Measurements from ENCODE around the gene WDR17. TPM values are rescaled to one million over a fixed set of nuclear protein-coding genes. Genes with fewer than 3 reads are reported as not detected.

The WDR17 gene
- total RNA-seq, 1 donor from 2014 or later: 0.17 TPM

DNA sequence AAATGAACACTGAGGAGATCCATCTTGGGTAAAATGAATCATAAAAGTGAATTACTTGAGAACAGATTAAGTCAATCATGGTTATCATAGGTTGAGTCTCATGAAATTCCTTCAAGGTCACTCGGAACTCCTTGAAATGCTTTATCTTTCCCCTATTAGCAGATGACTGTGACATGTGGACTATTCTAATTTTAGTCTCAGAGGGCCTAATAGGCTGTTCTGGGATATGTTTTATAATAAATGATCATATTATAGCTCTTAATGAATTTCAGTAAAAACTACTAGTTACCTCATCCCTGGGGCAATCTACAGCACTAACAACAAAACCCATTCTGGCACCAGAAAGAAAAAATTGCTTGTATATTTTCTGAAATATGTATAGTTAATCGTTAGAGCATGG, 85.1 kb downstream of the WDR17 start:
- TF ChIP-seq, protein P1, sequence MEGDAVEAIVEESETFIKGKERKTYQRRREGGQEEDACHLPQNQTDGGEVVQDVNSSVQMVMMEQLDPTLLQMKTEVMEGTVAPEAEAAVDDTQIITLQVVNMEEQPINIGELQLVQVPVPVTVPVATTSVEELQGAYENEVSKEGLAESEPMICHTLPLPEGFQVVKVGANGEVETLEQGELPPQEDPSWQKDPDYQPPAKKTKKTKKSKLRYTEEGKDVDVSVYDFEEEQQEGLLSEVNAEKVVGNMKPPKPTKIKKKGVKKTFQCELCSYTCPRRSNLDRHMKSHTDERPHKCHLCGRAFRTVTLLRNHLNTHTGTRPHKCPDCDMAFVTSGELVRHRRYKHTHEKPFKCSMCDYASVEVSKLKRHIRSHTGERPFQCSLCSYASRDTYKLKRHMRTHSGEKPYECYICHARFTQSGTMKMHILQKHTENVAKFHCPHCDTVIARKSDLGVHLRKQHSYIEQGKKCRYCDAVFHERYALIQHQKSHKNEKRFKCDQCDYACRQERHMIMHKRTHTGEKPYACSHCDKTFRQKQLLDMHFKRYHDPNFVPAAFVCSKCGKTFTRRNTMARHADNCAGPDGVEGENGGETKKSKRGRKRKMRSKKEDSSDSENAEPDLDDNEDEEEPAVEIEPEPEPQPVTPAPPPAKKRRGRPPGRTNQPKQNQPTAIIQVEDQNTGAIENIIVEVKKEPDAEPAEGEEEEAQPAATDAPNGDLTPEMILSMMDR (conservative IDR thresholded peaks at IDR 0.05; ENCODE audit: low read depth, low read length): no peak
- no peak overlapping the region for H3K4me3 ChIP-seq (ENCODE audit: low read depth, low read length)
- no peak for DNase-seq (ENCODE audit: low read depth)

DNA sequence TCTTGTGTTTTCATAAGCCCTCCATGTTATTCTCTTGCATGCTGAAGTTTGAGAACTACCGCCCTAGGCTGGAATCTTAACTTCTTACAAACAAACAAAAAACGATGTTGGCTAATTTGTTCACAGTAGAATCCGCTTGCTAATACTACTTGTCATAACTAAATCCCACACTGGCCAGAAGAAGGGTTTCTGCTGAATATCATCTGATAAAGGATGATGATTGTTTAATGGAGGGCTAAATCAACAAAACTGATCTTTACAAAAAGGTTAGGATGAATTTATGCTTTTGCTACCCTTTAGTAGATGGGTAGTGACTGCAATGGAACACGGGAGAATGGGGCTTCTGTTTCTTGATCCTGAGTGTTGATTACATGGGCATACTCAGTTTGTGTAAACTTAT, 87.5 kb downstream of the WDR17 start:
- H3K4me3 ChIP-seq (ENCODE audit: low read depth, low read length): no peak overlapping the region
- DNase-seq (ENCODE audit: low read depth): no peak
- TF ChIP-seq, protein P1 (conservative IDR thresholded peaks at IDR 0.05; ENCODE audit: low read depth, low read length): no peak

DNA sequence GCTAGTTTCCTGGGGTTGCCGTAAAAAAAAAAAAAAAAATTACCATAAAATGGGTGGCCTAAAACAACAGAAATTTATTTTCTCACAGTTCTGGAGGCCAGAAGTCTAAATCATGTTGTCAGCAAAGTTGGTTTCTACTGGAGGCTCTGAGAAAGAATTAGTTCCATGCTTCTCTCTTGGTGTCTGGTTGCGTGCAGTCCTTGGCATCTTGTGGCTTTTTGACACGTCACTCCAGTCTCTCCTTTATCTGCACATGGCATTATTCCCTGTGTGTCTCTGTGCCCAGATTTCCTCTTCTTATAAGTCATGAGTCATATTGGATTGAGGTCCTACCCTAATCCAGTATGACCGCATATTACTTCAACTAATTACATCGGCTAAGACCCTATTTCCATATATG, 91.0 kb downstream of the WDR17 start:
- TF ChIP-seq, protein P1 (conservative IDR thresholded peaks at IDR 0.05; ENCODE audit: low read depth, low read length): no peak
- no peak for DNase-seq (ENCODE audit: low read depth)
- H3K4me3 ChIP-seq (ENCODE audit: low read depth, low read length): no peak overlapping the region

DNA sequence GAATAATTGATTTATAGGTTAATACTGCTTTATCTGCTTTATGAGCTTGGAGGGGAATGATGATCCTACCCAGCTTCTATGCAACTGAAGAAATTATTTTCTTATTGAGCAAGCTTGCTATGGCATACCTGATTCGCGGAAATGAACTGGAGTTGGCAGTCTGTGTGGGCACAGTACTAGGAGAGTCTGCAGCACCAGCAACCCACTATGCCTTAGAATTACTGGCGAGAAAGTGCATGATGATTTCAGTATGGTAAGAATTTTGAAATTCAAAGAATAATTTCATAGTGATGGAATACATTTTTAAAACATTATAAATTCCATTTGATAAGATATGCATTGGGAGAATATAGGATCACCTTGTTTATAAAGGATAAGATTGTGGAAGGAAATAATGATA, 97.4 kb downstream of the WDR17 start:
- TF ChIP-seq, protein P1 (conservative IDR thresholded peaks at IDR 0.05; ENCODE audit: low read depth, low read length): no peak
- DNase-seq (ENCODE audit: low read depth): no peak
- H3K4me3 ChIP-seq (ENCODE audit: low read depth, low read length): no peak overlapping the region

DNA sequence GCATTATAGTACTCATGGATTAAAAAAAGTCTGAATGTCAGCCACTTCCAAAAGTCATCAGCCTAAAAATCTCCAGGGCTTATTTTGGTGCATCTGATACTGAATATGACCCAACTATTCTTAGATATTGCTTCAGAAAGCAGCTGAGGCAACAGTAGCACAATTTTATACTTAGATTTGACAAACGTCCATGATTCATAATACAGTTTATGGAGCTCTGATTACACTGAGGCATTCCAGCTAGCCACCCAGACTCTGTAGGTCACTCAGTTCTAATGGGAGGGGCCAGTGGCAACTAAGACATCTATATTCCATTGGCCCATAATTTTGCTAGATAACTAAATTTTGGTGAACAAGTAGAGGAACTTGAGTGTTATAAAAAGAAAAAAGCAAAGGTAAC, 119.4 kb downstream of the WDR17 start:
- DNase-seq (ENCODE audit: low read depth): no peak
- TF ChIP-seq, protein P1 (conservative IDR thresholded peaks at IDR 0.05; ENCODE audit: low read depth, low read length): no peak

DNA sequence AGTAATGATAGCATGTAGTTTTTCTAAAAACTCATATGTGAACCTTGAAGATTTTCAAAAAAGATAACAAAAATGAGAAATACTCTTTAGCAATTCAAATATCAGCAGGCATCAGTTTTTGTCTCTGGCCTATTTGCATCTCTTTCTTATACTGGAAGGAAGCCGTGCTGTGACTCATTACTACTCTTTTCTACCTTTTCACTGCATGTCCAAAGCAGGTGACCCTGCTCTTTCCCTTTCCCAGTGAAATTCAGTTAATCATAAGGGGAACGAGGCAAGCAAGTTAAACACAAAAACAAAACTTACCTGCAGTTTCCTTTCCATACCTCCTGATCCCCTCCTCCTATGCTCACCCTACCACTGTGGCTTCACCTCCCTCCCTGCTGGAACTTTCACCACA, 120.4 kb downstream of the WDR17 start:
- no peak for DNase-seq (ENCODE audit: low read depth)
- no peak overlapping the region for H3K4me3 ChIP-seq (ENCODE audit: low read depth, low read length)
- TF ChIP-seq, protein P1 (conservative IDR thresholded peaks at IDR 0.05; ENCODE audit: low read depth, low read length): no peak

More for the DNA sequence above, 119.4 kb downstream of the WDR17 start:
- no peak overlapping the region for H3K4me3 ChIP-seq (ENCODE audit: low read depth, low read length)

DNA sequence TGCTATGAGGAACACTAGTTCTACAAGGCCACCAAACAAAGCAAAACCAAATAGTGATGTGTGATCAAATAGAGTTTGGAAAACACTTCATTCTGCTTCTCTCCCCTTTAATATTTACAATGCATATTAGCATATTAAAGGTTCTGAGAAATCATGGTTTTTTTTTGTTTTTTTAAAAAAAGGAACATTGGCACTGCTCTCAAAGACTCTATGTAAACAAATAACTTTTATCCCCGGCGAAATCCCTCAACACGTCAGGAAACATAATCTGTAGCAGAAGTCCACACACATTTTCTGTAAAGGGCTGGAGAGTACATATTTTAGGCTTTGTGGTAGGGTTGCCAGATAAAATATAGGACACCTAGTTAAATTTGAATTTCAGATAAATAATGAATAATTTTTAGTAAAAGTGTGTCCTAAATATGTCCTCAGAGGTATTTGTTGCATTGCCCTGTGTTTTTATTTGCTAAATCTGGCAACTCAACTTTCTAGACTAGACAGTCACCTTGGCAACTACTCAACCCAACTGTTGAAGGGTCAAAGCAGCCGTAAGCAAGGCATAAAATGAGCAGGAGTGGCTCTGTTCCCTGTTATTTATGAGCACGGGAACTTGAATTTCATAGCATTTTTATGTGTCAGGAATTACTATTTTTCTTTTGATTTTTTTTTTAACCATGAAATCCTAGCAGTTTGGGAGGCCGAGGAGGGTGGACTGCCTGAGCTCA, 121.2 kb downstream of the WDR17 start:
- no peak overlapping the region for H3K4me3 ChIP-seq (ENCODE audit: low read depth, low read length)
- TF ChIP-seq, protein P1 (conservative IDR thresholded peaks at IDR 0.05; ENCODE audit: low read depth, low read length): no peak
- DNase-seq (ENCODE audit: low read depth): no peak

Data from epithelial cell of proximal tubule (primary cell).